NCI-H345 treated with DMSO at 0.1 percent for 48 hours (cell line): ENCODE results near the gene MEGF10.
"Not testable (repeated sequence)": the region's sequence is repeated elsewhere in the genome, so short reads cannot be mapped to it uniquely, and the experiment has no call there.

ENCODE experiments used
- DNase-seq: peaks from one replicate; lab custom pipeline; 2025; ENCODE audit not compliant: unreplicated experiment; lab: John Stamatoyannopoulos, UW

MEGF10 gene

GRCh38 chr5:127297348-127298035 lies 6.9 kb downstream of the MEGF10 start:
- DNase-seq: no peak

GRCh38 chr5:127298036-127298429 lies 7.4 kb downstream of the MEGF10 start:
- no peak for DNase-seq

- no peak for DNase-seq
Observed at GRCh38 chr5:127298656-127299055, 8.1 kb downstream of the MEGF10 start.

DNA sequence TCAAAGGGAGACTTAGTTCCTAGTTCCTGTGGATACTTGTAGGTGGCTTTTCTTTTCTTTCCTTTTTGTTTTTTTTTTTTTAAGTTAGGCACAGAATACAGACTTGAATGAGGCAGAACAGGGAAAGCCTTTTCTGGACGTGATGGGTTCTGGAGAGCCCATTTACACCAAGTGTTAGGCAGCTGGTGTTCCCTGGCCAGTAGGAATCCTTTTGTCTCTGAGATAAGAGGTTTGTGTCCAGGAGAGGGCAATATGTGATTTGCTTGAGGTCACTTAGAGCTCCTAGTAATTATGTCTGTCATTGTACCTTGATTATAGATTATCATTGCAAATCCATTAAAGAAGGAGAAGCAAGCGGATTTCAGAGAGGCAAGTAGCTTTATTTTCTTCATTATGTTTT lies 9.1 kb downstream of the MEGF10 start:
- DNase-seq: no peak

- DNase-seq: no peak
Observed at GRCh38 chr5:127302509-127302908, 11.9 kb downstream of the MEGF10 start.

DNA sequence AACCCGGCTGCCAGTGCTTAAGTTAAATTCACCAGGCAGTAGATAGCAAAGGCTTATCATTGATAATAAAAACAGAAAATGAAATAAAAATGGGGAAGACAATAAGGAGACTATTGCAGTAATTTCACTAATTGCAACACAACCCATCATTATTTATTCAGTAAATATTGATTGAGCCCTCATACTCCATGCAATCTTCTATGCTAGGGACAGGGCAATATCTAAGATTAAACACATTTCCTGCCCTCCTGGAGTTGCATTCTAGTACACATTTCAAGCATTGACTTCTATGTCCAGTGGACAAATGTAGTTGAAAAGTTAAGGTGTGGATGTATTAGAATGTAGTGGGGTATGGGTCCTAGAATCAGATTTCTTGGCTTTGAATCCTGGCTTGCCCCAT lies 12.8 kb downstream of the MEGF10 start:
- DNase-seq: no peak

DNA sequence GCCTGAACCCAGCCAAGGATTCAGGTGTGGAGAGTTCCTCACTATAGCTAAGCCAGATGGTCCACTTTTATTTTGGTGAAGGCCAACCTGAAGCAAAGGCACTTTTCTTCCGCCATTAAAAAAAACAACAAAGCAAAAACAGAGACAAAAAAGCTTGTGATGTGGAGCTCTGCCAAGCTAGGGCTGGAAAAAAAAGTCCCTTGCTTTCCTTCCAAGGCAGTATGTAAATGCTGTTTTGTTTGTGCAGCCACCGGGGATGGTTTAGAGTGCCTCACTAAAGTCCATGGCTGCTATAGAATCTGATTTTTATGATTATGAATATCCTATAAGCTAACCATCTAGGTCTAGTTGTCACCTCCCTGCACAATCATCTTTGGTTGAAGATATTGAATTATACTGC lies 14.9 kb downstream of the MEGF10 start:
- DNase-seq: no peak

DNA sequence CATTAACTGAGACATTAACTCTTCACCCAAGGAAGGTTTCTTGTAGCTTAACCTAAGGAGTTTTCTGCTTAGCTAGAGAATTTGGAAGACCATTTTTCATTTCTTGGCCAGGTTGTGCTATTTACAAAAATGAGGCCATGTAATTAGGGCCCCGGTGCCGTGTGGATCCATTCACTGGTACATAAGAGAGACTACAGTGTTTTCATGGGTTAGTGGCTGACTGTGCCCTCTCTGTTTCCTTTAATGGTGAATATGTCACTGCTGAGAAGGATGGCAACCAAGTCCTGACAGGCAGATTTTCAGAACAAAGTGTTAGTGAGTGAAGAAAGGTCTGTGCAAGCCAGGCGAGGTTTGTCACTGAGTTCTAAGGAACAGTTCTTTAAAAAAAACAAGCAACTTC lies 15.4 kb downstream of the MEGF10 start:
- DNase-seq: no peak

- no peak for DNase-seq
Observed at GRCh38 chr5:127306647-127307046, 16.1 kb downstream of the MEGF10 start.

- no peak for DNase-seq
Observed at GRCh38 chr5:127307868-127308267, 17.3 kb downstream of the MEGF10 start.

- DNase-seq: not testable (repeated sequence)
Observed at GRCh38 chr5:127308325-127308724, 17.7 kb downstream of the MEGF10 start.

DNA sequence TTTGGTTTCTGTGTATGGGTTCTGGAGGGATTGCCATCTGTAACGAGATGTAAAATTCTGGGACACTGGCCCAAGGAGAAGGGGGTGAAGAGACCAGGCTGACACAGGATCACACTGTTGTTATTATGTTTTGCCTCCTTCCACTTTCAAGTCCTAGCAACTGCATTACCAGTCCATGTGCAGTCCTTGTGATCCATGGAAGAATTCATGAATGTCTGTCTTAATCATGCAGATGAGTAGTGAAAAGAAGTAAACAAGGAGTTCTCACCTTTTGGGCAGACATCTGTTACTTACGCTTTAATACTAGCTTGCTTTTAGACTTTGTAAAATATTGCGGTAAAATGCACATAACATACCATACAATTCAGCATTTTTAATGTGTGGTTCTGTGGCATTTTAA lies 18.3 kb downstream of the MEGF10 start:
- no peak for DNase-seq

GRCh38 chr5:127311349-127311748 lies 20.8 kb downstream of the MEGF10 start:
- peak; percentile 63 for DNase-seq

GRCh38 chr5:127311781-127312525 lies 21.4 kb downstream of the MEGF10 start:
- no peak for DNase-seq

- DNase-seq: no peak
Observed at GRCh38 chr5:127313379-127313778, 22.8 kb downstream of the MEGF10 start.

DNA sequence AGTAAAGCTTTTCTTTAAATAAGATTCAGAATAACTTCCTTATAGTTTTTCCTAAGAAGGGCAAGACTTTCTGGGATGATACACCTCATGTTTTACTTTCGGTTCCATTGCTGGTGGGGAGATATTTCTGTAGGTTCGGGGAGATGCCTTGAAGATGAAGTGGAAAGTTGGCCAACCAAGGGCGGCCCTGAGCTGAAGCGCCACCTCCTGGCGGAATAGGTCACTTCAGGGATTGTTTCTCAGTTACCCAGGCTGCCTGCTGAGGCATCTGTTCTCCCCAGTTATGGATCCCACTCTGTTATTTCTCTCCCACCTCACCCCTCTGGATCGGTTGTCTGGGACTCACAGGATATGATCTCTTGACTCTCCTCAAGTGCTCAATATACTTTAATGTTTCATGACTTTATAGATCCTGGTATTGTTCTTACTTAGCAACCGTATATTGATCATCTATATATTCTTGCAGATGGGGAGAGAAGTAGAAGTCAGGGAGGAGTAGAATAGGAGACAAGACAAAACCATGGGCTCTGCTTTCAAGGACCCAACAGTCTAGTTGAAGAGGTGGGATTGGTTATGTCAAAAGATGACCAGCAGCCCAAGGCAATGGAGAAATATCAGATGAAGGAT lies 23.4 kb downstream of the MEGF10 start:
- DNase-seq: peak; percentile 12

DNA sequence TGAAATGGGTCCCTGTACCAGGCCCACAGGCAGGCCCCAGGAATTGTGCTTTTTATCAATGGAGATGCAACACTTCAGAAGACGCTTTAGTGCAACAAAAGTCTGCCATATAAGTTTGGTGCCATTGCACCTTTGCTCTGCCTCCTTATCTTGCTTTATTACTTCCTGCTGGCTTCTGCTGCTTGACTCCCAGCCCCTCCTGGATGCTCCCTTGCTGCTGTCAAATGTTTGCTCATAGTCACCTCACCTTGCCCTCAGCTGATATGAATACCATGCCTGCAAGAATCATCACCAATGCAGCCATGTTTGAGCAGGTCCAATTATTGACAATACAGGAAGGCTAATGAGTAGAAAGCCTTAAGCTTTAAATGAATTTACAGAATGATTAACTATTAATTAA lies 25.4 kb downstream of the MEGF10 start:
- no peak for DNase-seq

GRCh38 chr5:127317385-127317784 lies 26.8 kb downstream of the MEGF10 start:
- not testable (repeated sequence) for DNase-seq

DNA sequence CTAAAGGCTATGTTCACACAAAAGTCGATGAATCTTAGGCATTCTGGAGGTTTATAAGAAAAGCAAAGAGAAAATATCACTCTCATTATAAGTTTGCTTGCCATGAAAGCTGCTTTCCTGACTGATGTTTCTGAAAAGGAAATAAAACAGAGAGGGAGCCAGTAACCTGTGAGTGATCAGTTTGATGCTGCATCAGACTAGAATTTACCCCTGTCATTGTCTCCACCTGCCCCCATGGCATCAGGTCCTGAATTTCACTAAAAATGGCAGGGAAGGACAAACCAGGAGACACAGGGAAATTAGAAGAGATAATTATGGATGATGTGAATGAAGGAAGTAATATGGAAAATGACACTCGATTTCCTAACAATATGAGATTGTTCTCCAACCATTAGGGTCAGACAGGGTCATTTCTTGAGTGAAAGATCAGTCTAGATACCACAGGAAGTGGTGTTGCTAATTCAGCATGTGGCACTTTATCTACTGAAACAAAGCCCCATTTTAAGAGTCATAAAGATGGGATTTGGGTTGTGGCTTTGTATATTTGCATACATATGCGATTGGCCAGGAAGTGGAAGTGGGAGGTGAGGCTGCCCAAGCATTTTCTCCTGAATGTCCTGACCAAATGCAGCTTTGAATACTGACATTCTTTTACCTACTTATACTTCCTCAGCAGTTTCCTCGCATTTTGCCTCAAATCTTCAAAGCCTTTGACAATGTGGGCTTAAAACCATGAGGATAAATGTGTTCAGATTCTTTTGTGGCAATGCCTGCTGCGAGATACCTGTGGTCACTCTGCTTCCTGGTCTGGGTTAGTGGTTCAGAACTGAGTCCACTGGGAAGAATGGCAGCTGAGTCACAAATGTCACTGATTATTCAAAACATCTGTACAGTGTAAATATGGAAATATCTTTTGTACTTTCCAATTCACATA lies 29.7 kb downstream of the MEGF10 start:
- no peak for DNase-seq

- DNase-seq: no peak
Observed at GRCh38 chr5:127321465-127321864, 30.9 kb downstream of the MEGF10 start.

DNA sequence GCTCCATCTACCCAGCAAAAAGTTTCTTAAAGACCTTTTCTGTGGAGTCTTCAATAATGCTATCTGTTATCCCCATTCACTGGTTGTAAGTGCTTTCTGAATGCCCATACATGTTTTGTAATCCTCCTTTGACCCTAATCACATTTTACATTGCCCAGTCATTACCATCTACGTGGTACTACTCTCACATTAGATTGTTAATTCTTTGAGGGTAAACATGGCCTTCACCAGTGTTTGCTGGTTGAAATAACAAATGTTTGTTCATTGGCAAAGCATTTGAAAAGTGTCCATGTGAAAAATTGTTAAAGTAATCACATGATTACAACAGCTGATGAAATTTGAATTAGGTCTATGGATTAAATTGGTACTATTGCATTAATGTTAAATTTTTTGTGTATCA lies 31.8 kb downstream of the MEGF10 start:
- no peak for DNase-seq
